Cortex of kidney (tissue), 1 donor: ENCODE measurements around the gene INPP5B.
A peak's percentile ranks its signal among the peaks of the same experiment; 100 is the strongest.
"Not testable (repeated sequence)": the region's sequence is repeated elsewhere in the genome, so short reads cannot be mapped to it uniquely, and the experiment has no call there.

Source experiments
- DNase-seq: peaks from one replicate; lab custom pipeline; 2025; lab: John Stamatoyannopoulos, UW

The INPP5B gene

GRCh38 chr1:37948166-37948565 lies 1.3 kb upstream of the INPP5B start:
- no peak for DNase-seq

DNA sequence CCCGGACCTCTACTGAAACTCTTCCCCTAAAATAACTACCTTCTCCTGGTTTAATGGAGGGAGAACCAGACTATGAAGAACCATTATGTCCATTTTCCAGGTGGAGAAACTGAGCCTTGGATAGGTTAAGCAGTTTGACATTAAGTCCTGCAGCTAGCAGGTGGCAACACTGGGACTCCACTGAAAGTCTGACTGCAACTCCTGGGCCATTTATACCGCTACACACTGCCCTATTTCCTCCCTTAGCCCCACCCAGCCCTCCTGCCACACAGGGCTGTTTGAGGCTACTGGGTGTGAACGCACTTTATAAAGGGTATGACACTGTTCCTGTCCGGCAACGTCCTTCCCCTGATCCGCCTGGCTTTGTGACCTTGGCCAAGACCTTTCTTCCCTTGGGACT lies 511 bp upstream of the INPP5B start:
- no peak for DNase-seq

DNA sequence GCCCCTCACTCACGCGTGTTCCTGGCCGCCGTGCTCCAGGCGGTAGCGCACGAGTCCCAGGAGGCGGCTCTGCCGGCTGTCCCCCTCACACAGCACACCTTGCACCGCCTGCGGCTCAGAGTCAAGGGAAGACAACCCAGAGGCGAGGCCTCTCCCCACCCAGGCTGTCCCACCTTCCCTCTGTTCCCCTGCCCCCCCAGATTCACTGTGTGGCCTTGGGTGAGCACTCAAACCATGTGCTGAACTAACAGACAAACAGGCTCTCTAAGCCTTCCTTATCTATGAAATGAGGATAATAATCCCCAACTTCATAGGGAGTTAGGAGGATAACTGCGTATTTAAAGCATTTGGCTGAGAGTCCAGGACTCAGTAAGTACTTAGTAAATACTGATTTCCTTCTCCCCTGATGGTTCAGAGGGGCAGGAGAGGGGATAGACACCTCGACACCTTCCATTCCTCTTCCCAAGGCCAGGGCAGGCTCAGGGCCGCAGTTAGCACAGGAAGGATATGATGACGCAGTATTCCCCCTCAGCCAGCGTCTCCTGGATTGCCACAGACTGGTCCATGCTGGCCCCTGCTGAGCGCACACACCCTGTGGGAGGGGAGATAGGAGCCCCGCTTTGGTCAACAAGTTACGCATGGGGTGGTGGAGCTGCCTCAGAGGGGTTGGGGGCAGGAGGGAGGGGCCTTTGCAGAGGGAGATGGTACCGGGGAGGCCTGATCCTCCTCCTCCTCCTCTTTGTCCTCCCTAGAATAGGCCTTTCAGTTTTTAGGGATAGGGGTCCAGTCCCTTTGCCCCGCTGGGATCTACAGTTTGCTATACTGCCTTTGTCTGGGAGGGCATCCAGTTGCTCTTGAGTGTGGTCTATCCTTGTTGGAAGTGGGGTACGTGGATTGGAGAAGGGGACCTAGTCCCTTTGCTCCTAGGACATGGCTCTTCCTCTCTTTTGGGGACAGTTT lies 830 bp downstream of the INPP5B start:
- no peak for DNase-seq

DNA sequence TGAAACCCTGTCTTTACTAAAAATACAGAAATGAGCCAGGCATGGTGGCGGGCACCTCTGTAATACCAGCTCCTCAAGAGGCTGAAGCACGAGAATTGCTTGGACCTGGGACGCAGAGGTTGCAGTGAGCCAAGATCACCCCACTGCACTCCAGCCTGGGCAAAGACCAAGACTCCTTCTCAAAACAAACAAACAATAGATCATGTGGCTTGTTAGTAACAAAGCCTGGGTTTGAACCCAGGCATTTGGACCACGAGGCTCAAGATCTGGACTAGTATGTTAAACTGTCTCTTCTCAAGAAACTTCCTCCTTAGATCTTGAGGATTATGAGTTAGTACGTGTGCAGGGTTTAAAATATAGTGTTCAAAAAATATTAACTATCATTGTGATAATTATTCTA lies 1.6 kb downstream of the INPP5B start:
- no peak for DNase-seq

- no peak for DNase-seq
These were observed 2.0 kb downstream of the INPP5B start for GRCh38 chr1:37944816-37945215.

DNA sequence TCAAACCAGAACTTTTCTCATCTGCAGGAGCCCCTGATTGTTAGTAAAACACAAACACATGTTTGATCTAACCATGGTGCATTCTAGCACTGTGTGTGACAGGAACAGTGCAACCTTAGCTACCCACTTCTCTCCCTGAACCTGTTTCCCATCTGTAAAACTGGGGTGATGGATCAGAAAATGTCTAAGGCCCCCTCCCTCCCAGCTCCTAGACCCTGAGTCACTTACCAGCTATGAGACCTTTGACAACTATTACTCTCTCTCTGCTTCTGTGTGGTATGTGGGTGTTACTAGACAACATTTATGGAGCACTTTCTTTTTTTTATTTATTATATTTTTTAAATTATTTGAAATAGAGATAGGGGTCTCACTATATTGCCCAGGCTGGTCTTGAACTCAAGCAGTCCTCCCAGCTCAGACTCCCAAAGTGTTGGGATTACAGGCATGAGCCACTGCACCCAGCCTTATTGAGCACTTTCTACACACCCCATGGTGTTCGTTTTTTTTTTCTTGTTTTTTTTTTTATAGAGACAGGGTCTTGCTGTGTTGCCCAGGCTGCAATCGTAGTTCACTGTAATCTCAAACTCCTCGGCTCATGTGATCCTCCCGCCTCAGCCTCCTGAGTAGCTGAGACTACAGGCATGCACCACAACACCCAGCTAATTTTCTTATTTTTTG lies 2.6 kb downstream of the INPP5B start:
- no peak for DNase-seq

DNA sequence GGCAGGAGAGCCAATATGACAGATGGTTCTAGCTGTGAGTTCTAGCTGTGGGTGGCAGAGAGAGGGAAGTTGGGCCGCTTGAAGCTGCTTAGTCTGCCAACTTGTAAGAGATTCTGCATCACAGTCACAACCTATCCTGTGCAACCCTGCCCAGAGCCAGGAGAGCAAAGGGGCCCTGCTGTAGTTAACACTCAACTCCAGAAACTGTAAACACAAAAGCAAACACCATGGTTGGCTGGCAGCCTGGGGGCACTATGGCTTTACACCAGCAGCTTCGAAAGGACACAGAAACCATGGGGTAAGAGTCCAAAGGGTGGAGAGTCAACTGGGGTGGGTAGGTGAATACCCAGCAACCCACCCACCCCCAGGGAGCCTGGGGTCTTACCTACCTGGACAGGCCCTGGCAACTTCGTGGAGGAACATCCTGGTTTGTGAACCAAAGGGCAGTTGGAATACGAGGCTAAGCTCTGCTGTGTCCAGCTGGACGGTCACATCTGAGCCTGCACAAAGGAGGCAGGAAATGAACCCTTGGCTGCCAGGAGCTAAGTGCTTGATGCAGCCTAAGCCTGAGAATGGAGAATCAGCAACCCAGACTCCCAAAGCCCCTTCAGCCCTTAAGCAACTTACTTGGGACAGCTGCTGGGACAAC lies 6.4 kb downstream of the INPP5B start:
- no peak for DNase-seq

GRCh38 chr1:37936760-37937159 lies 10.1 kb downstream of the INPP5B start:
- not testable (repeated sequence) for DNase-seq

DNA sequence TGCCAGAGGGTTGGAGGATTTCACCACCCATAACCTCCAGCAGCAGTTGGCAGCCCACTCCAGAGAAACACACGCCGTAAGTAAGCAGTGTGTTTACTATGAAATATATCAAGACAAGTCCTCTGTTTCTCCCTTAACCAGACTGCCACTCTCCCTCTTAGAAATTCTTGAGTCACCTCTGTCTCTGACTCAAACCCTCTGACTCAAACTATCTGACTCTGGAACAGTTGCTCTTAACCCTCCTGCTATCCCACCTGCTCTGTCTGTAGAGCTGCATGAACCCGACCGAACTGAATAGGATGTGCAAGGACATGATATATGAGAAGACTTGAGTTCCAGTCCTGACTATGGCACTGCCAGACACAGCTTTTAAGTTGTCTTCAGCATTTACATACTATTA lies 14.1 kb downstream of the INPP5B start:
- no peak for DNase-seq

DNA sequence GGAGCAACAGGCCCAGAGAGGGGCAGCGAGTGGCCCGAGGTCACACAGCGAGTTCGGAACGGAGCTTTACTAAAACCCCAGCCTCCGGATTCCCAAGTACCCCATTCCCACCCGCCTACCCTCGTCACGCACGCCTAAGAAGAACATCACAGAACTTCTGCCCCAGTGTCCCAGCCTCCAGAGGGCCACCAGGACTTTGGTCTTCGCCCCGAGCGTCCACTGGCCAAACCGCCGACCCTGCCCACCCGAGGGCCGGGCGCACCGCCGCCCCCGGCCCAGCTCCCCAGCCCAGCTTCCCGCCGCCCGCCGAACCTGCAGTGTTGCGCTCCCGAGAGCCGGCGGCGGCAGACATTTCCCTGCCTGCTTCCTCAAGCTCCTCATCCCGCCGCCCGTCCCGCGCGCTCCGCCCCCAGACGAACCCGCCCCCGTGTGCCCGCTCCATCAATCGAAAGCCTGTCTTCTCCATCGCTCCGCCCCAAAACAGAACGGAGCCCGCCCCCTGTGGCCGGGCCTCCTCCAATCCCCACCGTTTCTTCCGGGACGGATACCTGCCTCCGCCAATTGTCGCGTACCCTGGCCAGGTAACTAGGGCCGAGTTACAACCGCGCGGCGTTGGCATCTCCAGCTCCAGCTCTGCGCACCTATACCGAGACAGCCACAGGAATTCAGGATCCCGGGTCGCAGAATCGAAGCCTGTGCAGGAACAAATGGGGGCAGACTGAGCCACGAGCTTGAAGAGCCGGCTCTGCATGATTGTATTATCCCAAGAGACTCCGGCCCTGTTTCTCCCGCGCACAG lies 15.3 kb downstream of the INPP5B start:
- DNase-seq = peak; percentile 36

GRCh38 chr1:37931102-37931360 lies 15.8 kb downstream of the INPP5B start:
- DNase-seq = no peak

- no peak for DNase-seq
These were observed 16.4 kb downstream of the INPP5B start for GRCh38 chr1:37930246-37931101.

GRCh38 chr1:37926038-37926924 lies 20.6 kb downstream of the INPP5B start:
- DNase-seq = no peak

- DNase-seq = no peak
These were observed 21.5 kb downstream of the INPP5B start for GRCh38 chr1:37925316-37925715.

DNA sequence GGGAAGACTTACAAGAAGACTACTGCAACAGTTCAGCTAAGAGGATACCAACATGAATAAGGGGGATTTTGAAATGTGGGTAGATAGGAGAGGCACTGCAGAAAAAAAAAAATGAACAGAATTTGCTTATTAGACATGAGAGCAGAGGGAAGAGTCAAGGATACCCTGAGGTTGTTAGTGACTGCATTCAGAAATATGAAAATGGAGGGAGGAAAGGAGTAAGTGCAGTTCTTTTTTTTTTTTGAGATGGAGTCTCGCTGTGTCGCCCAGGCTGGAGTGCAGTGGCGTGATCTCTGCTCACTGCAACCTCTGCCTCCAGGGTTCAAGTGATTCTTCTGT lies 23.3 kb downstream of the INPP5B start:
- DNase-seq = no peak

- DNase-seq = no peak
These were observed 23.9 kb downstream of the INPP5B start for GRCh38 chr1:37922767-37923550.

DNA sequence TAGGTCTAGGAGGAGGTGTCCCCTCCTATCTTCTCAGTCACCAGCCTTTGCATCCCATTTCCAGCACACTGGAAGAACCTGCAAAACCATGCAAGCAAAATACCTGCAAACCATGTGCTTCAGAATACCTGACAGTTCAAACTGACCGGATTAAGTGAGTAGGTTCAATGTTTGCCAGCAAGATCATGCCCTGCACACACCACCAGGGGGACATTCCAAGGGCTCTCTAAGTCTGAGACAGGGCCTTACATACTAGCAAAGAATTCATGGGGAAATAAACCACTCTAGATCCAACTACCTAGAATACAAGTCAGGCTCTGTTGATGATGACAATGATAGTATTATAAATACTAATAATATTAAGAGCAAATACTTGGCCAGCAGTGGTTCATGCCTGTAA lies 27.6 kb downstream of the INPP5B start:
- no peak for DNase-seq

DNA sequence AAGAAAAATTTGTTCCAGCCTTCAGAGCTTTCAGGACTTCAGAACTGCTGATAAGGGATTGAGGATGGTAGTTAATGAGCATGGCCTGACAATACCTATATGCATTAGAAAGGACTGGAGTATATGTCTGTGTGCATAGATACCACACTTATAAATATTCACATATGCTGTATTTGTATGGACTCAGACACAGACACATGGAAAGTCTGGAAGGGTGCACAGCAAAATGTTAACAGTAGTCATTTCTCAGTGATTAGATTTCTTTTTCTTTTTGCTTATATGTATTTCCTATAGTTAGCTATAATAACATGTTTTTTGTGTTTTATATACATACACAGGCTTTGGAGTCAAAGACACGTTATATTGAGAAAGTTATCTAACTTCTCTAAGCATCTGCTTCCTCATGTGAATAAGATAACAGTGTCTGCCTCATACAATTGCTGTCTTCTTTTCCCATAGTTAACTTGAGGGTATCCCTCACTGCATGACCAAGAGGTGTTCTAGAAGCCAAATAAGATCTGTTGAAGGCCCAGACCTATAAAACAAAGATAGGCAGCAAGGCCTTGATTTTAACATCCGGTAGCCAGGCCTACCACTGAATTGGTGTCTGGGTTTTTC lies 31.3 kb downstream of the INPP5B start:
- DNase-seq = no peak
